Activated CD8-positive, alpha-beta memory T cell treated with anti-CD3 and anti-CD28 coated beads for 48 hours (primary cell): ENCODE data around the gene NEUROG3.
"Not testable (repeated sequence)": the region's sequence is repeated elsewhere in the genome, so short reads cannot be mapped to it uniquely, and the experiment has no call there.

Experiments used
- DNase-seq, 3 experiments: peaks; one replicate each; pipeline ENCODE4 v3.0.0-alpha.2; 2020; ENCODE audit warnings: low read depth in 2 of 3, low spot score in 2 of 3

NEUROG3 gene

DNA sequence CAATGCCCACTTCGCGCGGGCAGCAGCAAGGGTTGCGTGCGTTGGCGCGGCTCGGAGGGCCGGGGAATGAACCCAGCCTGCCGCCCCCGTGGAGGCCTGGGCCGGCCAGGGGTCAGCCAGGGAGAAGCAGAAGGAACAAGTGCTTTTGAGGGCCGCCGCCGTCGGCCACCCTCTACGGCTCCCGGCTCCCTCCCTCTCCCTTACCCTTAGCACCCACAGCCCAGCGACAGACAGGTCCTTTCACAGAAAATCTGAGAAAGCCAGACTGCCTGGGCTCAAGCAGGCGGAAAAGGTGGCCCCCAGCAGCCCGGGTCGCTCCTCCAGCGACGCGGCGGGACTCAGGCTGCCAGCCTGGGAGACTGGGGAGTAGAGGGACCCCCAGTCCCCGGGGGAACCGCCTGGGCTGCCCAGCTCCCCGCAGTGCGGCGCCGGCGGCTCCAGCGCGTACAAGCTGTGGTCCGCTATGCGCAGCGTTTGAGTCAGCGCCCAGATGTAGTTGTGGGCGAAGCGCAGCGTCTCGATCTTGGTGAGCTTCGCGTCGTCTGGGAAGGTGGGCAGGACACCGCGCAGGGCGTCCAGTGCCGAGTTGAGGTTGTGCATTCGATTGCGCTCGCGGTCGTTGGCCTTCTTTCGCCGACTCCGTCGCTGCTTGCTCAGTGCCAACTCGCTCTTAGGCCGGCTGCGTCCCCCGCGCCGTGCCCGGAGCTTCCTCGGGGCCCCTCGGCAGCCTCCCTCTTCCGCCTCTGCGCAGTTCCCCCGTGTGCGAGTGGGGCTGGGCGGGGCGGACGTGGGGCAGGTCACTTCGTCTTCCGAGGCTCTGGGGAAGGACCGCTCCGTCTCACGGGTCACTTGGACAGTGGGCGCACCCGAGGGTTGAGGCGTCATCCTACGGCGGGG, 815 bp downstream of the NEUROG3 start:
- no peak for DNase-seq

DNA sequence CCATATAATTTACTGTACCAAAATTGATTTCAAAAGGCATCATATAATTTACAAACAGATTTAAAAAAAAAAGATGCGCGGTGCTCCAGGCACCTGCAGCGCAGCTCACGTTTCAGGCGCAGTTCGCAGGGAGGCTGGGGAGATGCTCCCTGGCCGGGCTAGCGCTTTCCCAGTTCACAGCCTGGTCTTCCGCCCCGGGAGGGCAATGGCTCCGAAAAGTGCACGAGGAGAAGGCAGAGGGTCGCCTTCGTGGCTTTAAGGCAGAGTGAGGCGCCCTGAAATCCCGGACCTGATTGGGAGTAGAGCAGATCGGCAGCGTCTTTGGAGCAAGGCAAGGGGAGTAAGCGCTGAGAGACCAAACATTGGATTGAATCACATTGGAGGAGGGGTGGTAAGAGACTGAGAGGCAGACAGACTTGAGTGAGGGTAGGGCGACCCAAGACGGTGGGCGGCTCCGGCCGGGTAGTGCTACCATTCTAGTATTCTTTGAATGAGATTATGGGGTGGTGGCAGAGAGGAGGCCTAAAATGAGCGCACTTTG, 1.5 kb downstream of the NEUROG3 start:
- no peak for DNase-seq

DNA sequence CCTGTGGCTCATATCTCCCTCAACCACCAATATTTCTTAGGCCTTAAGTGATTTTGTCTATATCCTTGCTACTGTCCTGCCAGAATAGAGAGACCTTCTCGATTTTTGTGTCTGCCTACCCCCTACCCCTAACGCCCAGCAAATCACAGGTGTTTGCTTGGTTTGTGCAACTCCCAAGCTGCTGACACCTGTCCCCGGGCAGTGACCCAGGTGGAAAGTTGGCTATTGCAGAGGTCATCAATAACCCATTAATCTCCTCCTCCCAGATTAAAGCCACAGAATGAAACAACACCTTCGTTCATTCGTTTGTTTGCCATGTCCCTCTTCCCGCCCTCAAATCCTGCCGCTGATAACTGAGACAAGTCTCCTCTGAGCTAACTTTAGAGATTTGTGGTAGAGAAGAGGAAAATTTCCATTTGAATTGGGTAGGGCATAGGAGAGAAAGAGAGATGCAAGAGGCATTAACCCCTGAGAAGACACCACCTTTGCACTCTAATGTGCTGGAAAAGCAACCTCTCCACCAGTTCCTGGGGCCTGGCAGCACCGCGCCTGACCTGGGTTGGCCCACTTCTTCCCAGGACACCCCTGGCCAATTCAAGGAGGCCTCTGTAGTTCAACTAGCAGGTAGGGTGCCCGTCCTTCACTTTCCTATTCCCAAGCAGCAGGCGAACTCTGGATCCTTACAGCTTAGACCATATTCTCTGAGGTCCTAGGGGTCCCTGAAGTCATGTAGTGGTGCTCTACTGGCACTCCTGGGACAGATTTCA, 3.0 kb downstream of the NEUROG3 start:
- no peak for DNase-seq

DNA sequence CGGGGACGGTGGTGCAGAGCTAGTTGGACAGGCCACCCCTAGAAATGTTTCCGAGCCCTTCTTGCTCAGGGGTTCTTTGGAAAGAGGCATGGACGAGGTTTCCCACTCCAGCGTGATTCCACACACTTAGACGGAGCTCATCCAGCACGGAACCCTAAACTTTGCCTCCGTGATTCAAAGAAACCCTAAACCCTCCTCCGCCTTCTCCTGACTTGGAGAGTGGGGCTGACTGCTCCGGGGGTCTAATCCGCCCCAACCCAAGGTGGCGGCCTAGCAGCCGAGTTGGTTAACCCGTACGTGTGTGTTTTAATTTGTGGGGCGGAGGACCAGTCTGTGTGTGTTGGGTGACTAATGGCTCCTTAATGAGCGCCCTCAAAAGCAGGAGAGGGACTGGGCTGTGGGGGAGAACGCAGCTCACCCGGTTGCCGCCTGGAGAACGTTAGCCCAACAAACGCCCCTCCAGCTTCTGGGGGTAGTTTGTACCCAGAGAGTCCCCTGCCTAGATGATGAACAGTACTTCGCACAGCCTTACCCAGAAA, 3.8 kb downstream of the NEUROG3 start:
- no peak for DNase-seq

DNA sequence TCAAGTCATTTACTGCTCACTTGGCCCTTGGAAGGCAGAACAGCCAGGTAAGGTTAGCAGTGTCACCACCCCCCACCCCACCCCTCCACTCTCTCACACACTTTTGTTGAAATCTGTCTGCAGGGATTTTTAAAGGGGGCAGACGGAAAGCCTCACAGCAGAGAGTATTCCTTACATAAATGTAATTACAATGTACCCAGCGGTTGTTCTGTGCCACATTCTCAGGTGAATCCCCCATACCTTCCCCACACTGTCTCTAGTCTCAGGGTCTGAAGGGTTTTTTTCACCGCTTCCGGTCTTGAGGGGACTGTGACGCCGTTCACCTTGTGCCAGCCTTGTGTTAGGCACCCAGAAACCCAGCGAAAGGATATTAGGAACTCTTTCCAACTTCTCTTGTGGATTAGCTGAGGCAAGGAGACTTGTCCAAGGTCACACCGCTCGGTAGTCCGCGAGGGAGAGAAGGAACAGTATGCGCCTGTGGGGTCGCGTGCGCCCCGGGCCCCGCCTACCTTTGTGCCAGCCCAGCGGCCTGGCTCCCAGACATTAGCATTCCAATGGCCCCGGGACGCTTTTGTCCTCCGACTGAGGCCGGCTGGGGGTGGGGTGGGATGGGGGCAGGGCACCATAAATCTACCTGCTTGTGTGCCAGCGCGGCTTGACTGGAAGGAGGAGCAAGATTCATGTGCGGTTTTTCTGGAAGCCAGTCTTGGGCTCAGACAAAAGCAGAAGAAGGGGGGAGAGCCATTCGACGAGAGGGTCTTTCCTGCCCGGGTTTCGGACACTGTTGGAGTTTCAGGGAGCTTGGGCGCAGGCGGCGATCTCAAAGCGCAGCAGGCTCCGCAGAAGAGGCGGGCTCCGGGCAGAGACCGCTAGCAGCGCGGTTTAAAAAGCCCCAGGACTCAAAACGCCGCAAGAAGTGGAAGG, 4.5 kb downstream of the NEUROG3 start:
- DNase-seq: no peak

DNA sequence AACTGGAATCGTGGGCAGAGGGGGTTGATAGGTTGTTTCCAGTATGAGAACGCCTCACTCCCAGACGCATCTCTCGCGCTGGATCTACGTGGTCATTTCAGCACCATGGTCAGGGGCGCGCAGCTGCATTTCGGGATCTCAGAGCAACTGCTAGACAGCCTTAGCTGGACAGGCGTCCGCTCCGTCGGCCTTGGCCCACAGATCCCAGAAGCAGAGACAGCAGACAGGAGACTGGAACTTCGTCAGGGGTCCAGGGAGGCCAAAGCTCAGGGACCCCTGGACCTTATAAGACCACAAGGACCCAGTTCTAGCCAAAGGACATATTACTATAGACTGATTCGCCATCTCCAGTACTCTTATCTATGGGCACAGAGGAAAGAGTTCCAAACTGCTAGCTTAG, 5.3 kb downstream of the NEUROG3 start:
- no peak for DNase-seq

DNA sequence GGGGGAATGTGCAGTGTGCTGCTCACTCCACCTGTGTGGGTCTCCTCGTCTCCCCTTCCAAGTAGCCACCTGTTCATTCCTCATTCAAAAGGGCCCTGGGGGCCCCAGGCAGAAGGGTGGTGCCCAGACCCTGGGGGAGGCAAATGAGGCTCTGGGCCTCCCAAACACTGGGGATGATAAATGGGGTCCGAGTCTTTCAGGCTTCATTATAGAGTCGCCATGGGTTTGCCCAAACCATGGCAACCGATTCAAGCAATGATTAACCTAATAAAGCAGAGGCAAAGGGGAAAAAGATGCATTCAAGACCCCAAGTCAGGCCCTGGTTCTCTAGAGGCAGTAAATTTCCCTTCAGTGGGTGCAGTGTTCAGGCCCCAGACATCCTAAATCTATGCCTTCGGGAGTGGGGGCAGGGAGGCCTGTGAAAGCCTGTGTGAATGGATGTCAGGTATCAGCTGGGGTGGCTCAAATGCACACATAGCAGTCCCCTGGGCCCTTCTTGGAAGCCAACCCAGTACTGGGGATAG, 10.4 kb downstream of the NEUROG3 start:
- no peak for DNase-seq

DNA sequence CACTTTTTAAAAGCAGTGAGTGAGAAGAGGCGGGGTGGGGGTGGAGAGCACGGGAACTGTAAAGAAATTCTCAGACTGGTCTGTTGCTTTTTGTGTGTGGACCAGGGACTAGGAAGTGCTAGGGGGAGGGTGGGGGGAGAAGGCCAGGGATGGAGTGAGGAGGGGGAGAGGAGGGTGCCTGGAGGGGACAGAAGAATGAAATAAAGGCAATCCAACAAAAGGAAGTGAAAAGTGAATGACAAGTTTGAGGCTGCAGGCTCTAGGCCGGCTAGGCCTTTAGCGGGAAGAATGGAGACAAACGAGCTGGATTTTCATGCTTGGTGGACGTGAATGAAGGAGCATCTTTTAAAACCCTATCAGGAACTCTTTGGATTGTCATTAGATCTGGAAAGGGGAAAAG, 13.7 kb downstream of the NEUROG3 start:
- no peak for DNase-seq

DNA sequence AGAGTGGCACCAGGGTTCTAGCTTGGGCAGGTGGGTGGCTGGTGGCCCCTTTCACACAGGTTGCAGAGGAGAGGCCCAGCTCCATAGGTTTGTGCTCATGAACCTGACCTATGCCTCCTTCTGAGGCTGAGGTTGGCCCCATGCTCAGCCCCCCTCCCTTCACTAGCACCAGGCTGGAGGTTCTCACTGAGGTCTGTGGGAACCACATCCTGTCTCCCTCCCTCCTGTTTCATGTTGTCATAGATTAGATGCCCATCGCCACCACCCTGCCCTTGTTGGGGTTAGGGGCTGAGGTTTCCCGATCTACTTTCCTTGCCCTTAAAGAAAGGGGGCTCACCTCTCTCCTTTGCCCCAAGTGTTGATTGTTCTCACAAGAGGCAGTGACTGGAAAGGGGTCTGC, 14.7 kb downstream of the NEUROG3 start:
- DNase-seq: no peak

DNA sequence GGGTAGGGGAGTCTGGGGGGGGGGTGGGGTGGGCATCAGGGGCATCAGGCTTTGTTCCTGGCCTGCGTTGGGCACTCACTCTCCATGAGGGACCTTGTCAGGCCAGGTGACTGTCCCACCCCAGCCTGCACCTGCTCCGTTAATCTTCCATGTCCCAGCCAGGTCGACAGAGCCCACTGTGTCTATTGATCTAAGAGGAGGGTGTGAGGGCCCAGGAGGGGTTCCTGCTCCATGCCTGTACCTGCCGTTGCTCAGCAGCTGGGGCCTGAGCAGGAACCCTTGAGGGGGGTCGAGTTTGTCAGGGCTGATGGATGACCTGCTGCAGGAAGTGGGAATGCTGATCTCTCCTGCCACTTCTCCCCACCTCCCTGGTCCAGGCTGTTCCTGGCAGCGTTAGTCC, 18.6 kb downstream of the NEUROG3 start:
- DNase-seq: no peak

DNA sequence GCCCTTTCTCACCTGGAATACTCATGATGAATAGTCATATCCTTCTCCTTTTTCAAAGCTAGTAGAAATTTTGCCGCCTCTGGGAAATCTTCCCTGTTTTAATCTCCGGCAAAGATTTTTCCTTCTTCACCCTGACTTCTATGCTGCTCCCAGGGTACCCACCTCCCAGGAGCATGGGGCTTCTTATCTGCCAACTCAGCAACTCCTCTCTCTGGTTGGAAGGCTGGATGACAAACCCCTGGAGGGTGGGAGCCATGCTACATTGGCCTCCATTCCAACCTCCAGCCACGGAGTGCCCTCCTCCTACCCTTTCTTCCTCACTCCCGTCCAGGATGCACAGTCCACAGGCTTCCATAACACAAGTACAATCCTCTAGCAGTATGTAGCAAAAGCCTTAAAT, 19.9 kb downstream of the NEUROG3 start:
- DNase-seq: no peak

DNA sequence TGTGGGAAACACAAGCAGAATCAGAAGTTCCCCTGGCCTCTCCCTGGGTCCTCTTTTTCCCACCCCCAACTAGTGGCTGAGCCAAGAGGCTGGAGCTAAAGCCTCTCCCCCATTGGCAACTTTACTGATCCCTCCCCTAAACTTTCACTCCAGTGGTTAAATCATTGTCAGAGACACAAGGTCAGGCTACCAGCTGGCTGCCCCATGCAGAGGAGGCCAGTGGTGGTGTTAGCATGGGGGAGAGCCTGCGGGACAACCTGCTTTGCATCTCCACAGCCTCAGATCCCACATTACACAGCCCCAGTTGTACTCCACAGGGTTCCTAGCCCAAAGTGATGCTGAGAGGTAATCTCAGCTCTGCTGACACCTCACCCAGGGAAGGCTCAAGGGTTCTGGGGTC, 21.0 kb downstream of the NEUROG3 start:
- DNase-seq: no peak

DNA sequence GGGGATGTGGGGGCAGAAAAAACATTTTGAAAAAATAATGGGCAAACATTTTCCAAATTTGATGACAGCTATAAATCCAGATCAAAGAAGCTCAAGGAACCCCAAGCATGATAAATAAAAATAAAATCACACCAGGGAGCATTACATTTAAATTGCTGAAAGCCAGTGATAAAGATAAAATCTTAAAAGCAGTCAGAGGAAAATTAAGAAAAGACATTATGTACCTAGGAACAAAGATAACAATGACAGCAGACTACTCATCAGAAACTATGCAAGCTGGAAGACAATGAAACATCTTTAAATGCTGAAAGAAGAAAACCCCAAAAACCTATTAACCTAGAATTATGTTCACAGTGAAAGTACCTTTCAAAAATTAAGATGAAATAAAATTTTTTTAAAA, 23.3 kb downstream of the NEUROG3 start:
- DNase-seq: no peak

DNA sequence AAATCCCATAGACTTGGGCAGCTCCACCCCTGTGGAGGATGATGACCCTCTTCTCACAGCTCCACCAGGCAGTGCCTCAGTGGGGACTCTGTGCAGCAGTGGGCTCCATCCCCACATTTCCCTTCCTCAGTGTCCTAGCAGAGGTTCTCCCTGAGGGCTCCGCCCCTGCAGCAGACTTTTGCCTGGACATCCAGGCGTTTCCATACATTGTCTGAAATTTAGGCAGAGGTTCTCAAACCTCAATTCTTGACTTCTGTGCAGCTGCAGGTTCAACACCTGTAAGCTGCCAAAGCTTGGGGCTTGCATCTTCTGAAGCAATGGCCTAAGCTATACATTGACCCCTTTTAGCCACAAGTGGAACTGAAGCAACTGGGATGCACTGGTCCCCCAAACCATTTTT, 31.8 kb downstream of the NEUROG3 start:
- DNase-seq: no peak

DNA sequence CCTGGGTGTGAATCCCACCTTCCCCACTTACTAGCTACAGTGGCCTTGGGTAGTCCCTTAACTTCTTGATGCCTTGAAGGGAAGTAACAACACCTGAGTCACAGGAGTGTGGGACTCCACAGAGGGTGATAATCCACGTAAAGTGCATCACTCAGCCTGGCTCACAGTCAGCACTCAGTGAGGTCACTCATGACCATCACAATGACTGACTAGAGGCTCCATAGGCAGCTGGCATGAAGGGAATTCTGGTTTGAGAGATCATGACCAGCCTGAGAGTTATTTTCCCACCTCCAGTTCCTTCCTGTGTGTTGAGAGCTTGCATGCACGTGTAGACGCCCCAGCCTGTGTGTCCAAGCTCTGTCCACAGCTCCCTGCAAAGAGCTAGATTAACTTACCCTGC, 34.8 kb downstream of the NEUROG3 start:
- no peak for DNase-seq

DNA sequence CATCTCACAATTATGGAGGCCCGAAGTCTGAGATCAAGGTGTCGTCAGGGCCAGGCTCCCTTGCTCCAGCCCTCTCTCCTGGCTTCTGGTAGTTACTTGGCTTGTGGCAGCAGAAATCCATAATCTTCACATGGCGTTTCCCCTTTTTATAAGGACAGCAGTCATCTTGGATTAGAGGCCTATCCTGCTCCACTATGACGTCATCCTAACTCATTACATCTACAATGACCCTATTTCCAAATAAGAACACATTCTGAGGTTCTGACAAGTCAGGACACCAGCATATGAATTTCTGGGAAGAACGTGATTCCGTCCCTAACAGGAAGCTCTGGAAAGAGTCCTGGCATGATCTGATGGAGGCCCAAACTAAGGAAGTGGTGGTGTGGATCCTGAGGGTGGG, 35.8 kb downstream of the NEUROG3 start:
- no peak for DNase-seq

DNA sequence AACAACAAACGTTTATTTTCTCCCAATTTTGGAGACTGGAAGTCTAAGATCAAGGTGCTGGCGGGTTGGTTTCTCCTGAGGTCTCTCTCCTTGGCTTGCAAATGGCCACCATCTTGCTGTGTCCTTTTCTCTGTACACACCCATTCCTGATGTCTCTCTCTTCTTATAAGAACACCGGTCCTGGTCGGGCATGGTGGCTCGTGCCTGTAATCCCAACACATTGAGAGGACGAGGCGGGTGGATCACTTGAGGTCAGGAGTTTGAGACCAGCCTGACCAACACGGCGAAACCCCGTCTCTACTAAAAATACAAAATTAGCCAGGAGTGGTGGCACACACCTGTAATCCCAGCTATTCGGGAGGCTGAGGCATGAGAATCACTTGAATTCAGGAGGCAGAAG, 36.7 kb downstream of the NEUROG3 start:
- not testable (repeated sequence) for DNase-seq

DNA sequence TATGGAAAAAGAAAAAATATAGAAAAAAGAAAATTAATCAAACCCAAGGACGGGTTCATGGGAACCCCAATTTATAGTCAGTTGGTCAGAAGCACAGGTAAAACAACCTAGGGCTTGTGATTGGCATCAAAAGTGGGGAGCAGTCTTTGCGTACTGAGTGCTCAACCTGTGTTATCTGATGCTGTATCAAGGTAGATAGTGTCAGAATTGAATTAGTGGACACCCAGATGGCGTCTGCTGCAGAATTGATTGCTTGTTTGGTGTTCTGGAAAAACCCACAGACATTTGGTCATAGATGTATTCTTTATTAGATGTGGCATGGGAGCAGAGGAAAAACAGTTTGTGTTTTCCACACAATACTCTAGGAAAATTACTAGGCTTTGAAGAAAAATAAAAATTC, 39.6 kb downstream of the NEUROG3 start:
- DNase-seq: no peak

DNA sequence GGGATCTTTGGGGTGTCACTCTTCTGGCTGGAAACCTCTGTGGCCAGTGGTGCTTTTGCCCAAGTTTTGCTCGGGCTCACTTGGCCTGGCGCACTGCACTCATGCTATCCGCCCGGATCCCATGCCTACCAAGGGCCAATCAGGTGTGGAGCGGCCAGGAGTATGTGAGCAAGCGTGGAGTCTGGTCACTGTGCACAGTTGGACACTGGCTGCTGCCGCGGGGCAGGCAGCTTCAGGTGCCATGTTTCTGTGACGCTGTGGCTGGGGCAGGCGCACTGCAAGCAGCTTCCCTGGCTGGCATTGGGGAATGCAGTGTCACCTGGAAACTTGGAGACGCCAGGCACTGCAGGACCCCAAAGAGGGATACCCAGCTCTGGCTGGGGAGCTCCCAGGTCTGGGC, 45.3 kb downstream of the NEUROG3 start:
- no peak for DNase-seq
